ENCODE results near the gene VAV2.

Gene VAV2

GRCh38 chr9:133948561-133949485, 43.3 kb downstream of the VAV2 start:
- H3K27me3 ChIP-seq (ENCODE audit: insufficient read depth, low read length): no peaks in the 10 kb centered on the region
- H3K27ac ChIP-seq (ENCODE audit: low read depth, low read length): no peak overlapping the region
- no peaks in the 10 kb centered on the region for H3K36me3 ChIP-seq (ENCODE audit: insufficient read depth, low read length)
- no peak overlapping the region for H2AFZ ChIP-seq (ENCODE audit: low read length, unreplicated experiment)
- peaks cover 23% of the 10 kb centered on the region for H3K79me2 ChIP-seq (ENCODE audit: control insufficient read depth, insufficient read depth, low read length, unreplicated experiment)
- H3K4me1 ChIP-seq (ENCODE audit: control insufficient read depth, insufficient read depth, low read length, unreplicated experiment): peaks cover 17% of the 10 kb centered on the region
- no peak overlapping the region for H3K4me3 ChIP-seq (ENCODE audit: low read depth, low read length)

- H3K79me2 ChIP-seq (ENCODE audit: control insufficient read depth, insufficient read depth, low read length, unreplicated experiment): peaks cover 27% of the 10 kb centered on the region
- peaks cover 17% of the 10 kb centered on the region for H3K4me1 ChIP-seq (ENCODE audit: control insufficient read depth, insufficient read depth, low read length, unreplicated experiment)
- H3K27me3 ChIP-seq (ENCODE audit: insufficient read depth, low read length): no peaks in the 10 kb centered on the region
Measured at GRCh38 chr9:133948131-133948530, 44.0 kb downstream of the VAV2 start.

GRCh38 chr9:133946840-133947486, 45.2 kb downstream of the VAV2 start:
- H3K27me3 ChIP-seq (ENCODE audit: insufficient read depth, low read length): no peaks in the 10 kb centered on the region
- H3K27ac ChIP-seq (ENCODE audit: low read depth, low read length): no peak overlapping the region
- H2AFZ ChIP-seq (ENCODE audit: low read length, unreplicated experiment): no peak overlapping the region
- no peaks in the 10 kb centered on the region for H3K36me3 ChIP-seq (ENCODE audit: insufficient read depth, low read length)
- H3K4me1 ChIP-seq (ENCODE audit: control insufficient read depth, insufficient read depth, low read length, unreplicated experiment): peaks cover 17% of the 10 kb centered on the region
- H3K79me2 ChIP-seq (ENCODE audit: control insufficient read depth, insufficient read depth, low read length, unreplicated experiment): peaks cover 33% of the 10 kb centered on the region
- no peak overlapping the region for H3K4me3 ChIP-seq (ENCODE audit: low read depth, low read length)

More at GRCh38 chr9:133948131-133948530, 44.0 kb downstream of the VAV2 start:
- Histone ChIP-seq H2AFZ (ENCODE audit: low read length, unreplicated experiment) (no peak overlapping the region), H3K27ac (ENCODE audit: low read depth, low read length) (no peak overlapping the region), H3K4me3 (ENCODE audit: low read depth, low read length) (no peak overlapping the region), H3K36me3 (ENCODE audit: insufficient read depth, low read length) (no peaks in the 10 kb centered on the region)

GRCh38 chr9:133945977-133946753, 46.0 kb downstream of the VAV2 start:
- Histone ChIP-seq H3K4me3 (ENCODE audit: low read depth, low read length) (no peak overlapping the region), H2AFZ (ENCODE audit: low read length, unreplicated experiment) (no peak overlapping the region), H3K79me2 (ENCODE audit: control insufficient read depth, insufficient read depth, low read length, unreplicated experiment) (peaks cover 33% of the 10 kb centered on the region), H3K36me3 (ENCODE audit: insufficient read depth, low read length) (no peaks in the 10 kb centered on the region), H3K4me1 (ENCODE audit: control insufficient read depth, insufficient read depth, low read length, unreplicated experiment) (peaks cover 17% of the 10 kb centered on the region), H3K27me3 (ENCODE audit: insufficient read depth, low read length) (no peaks in the 10 kb centered on the region), H3K27ac (ENCODE audit: low read depth, low read length) (no peak overlapping the region)

- Histone ChIP-seq H3K36me3 (ENCODE audit: insufficient read depth, low read length) (no peaks in the 10 kb centered on the region), H3K79me2 (ENCODE audit: control insufficient read depth, insufficient read depth, low read length, unreplicated experiment) (peaks cover 34% of the 10 kb centered on the region), H3K27ac (ENCODE audit: low read depth, low read length) (peak overlapping the region; percentile 35; the same call in 1 of the 2 replicates), H3K4me1 (ENCODE audit: control insufficient read depth, insufficient read depth, low read length, unreplicated experiment) (peaks cover 17% of the 10 kb centered on the region), H3K27me3 (ENCODE audit: insufficient read depth, low read length) (no peaks in the 10 kb centered on the region), H3K4me3 (ENCODE audit: low read depth, low read length) (no peak overlapping the region), H2AFZ (ENCODE audit: low read length, unreplicated experiment) (no peak overlapping the region)
Measured at GRCh38 chr9:133945314-133945975, 46.7 kb downstream of the VAV2 start.

GRCh38 chr9:133944746-133945135, 47.4 kb downstream of the VAV2 start:
- H3K4me1 ChIP-seq (ENCODE audit: control insufficient read depth, insufficient read depth, low read length, unreplicated experiment): peaks cover 17% of the 10 kb centered on the region
- H3K79me2 ChIP-seq (ENCODE audit: control insufficient read depth, insufficient read depth, low read length, unreplicated experiment): peaks cover 37% of the 10 kb centered on the region
- H3K27me3 ChIP-seq (ENCODE audit: insufficient read depth, low read length): no peaks in the 10 kb centered on the region
- no peak overlapping the region for H2AFZ ChIP-seq (ENCODE audit: low read length, unreplicated experiment)
- H3K27ac ChIP-seq (ENCODE audit: low read depth, low read length): peak overlapping the region; percentile 35; the same call in 1 of the 2 replicates
- H3K36me3 ChIP-seq (ENCODE audit: insufficient read depth, low read length): no peaks in the 10 kb centered on the region
- H3K4me3 ChIP-seq (ENCODE audit: low read depth, low read length): no peak overlapping the region

GRCh38 chr9:133943781-133944745, 48.1 kb downstream of the VAV2 start:
- no peaks in the 10 kb centered on the region for H3K27me3 ChIP-seq (ENCODE audit: insufficient read depth, low read length)
- no peaks in the 10 kb centered on the region for H3K36me3 ChIP-seq (ENCODE audit: insufficient read depth, low read length)
- peaks cover 17% of the 10 kb centered on the region for H3K4me1 ChIP-seq (ENCODE audit: control insufficient read depth, insufficient read depth, low read length, unreplicated experiment)
- no peak overlapping the region for H3K4me3 ChIP-seq (ENCODE audit: low read depth, low read length)
- H2AFZ ChIP-seq (ENCODE audit: low read length, unreplicated experiment): no peak overlapping the region
- H3K27ac ChIP-seq (ENCODE audit: low read depth, low read length): peak overlapping the region; percentile 30; the same call in 1 of the 2 replicates
- peaks cover 40% of the 10 kb centered on the region for H3K79me2 ChIP-seq (ENCODE audit: control insufficient read depth, insufficient read depth, low read length, unreplicated experiment)

GRCh38 chr9:133943036-133943780, 48.9 kb downstream of the VAV2 start:
- H3K36me3 ChIP-seq (ENCODE audit: insufficient read depth, low read length): no peaks in the 10 kb centered on the region
- H3K27ac ChIP-seq (ENCODE audit: low read depth, low read length): no peak overlapping the region
- no peak overlapping the region for H3K4me3 ChIP-seq (ENCODE audit: low read depth, low read length)
- peaks cover 17% of the 10 kb centered on the region for H3K4me1 ChIP-seq (ENCODE audit: control insufficient read depth, insufficient read depth, low read length, unreplicated experiment)
- no peak overlapping the region for H2AFZ ChIP-seq (ENCODE audit: low read length, unreplicated experiment)
- H3K27me3 ChIP-seq (ENCODE audit: insufficient read depth, low read length): no peaks in the 10 kb centered on the region
- H3K79me2 ChIP-seq (ENCODE audit: control insufficient read depth, insufficient read depth, low read length, unreplicated experiment): peaks cover 34% of the 10 kb centered on the region
